GM18519 (cell line): ENCODE results near the gene CRKL.
"Not testable (repeated sequence)": the region's sequence is repeated elsewhere in the genome, so short reads cannot be mapped to it uniquely, and the experiment has no call there.

ENCODE experiments used
- ATAC-seq: cut with Tn5 transposase; IDR thresholded peaks from one replicate; pipeline ENCODE4 v1.9.1; 2021; ENCODE audit warnings: mild to moderate bottlenecking, moderate library complexity; ENCODE audit not compliant: unreplicated experiment, low FRiP score

CRKL gene

DNA sequence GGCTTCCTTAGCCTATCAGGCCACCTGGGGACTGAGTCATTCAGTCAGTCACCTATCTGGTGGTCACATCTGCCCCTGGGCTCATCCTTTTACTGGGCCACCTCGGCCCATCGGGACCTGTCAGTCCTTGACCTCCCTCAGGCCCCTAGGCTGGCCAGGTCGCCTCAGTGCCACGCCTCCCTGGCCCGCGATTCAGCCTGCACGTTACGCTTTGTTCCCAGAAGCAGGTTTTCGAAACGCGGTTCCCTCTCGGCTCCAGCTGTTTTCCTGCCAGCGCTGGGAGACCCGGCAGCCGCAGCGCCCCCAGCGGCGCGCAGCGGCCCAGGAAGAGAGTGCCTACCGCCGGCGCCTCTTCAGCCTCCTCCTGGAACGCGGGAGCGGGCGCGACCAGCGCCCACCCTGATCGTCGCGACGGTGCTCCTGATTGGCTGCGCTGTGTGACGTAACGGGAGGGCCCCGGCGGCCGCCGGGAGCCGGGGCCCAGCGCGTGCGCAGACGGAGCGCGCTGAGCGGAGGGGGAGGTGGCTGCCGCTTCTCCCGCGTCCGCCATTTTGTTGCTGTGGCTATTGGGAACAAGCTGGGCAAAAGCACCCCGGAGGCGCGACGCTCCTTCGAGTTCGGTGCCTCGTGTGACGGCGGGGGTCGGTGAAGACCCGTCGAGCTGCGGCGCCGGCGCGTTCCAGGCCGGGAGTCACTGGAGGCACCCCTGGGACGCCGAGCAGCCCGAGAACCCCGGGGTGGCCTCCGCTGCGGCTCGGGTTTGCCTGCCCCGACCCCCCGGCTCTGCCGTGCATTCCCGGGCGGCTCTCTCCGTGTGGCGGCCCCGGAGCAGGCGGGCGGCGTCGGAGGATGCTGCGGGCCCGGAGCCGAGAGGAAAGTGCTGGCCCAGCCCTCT is at the start of gene CRKL:
TSS of gene CRKL (plus strand) at position 492 of the 895 bp plus-strand sequence. CDS start 528 bp downstream, outside the sequence.
- ATAC-seq = peak; percentile 85

GRCh38 chr22:20868025-20868962 is 48.9 kb upstream of the CRKL start:
- no peak for ATAC-seq

GRCh38 chr22:20869234-20869633 is 48.0 kb upstream of the CRKL start:
- ATAC-seq = no peak

GRCh38 chr22:20873214-20873613 is 44.0 kb upstream of the CRKL start:
- no peak for ATAC-seq

GRCh38 chr22:20875296-20875695 is 41.9 kb upstream of the CRKL start:
- ATAC-seq = no peak

GRCh38 chr22:20877715-20878114 is 39.5 kb upstream of the CRKL start:
- ATAC-seq = no peak

DNA sequence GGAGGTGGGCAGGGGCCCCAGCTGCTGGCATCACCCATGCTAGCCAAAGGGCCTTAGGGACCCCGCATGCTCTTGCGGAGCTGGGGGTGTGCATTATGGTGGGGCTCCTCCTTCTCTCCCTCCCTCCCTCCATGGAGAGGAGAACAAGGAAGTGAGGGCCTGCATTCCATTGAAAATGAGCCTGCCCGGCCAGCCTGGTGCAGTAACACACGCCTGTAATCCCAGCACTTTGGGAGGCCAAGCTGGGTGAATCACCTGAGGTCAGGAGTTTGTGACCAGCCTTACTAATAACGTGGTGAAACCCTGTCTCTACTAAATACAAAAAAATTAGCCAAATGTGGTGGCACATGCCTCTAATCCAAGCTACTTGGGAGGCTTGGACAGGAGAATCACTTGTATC is 36.0 kb upstream of the CRKL start:
- no peak for ATAC-seq

- no peak for ATAC-seq
Observed at GRCh38 chr22:20881869-20882815, 35.1 kb upstream of the CRKL start.

GRCh38 chr22:20882855-20883254 is 34.4 kb upstream of the CRKL start:
- no peak for ATAC-seq

- no peak for ATAC-seq
Observed at GRCh38 chr22:20884454-20884853, 32.8 kb upstream of the CRKL start.

DNA sequence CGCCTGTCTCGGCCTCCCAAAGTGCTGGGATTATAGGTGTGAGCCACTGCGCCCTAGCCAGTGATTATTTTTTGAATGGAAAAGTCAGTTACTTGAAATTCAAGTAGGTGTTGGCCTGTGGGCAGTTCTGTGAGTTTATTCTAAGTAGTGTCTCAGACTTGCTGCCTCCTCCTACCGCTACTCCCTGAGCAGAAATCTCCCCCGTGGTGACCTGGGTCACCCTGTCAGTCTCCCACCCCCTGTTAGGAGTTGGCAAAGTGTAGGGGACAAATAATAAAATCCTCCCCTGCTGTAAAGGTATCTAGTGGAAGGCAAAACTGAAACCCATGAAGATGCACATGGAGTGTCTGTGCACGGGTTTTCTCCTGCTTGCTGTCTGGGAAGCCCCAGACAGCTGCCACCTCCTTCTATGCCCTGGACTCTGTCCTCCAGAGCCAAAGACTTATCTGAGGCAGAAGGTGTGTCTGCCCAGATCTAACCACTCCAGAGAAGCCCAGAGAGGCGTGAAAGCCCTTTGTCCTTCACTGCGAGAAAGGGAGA is 32.1 kb upstream of the CRKL start:
- no peak for ATAC-seq

DNA sequence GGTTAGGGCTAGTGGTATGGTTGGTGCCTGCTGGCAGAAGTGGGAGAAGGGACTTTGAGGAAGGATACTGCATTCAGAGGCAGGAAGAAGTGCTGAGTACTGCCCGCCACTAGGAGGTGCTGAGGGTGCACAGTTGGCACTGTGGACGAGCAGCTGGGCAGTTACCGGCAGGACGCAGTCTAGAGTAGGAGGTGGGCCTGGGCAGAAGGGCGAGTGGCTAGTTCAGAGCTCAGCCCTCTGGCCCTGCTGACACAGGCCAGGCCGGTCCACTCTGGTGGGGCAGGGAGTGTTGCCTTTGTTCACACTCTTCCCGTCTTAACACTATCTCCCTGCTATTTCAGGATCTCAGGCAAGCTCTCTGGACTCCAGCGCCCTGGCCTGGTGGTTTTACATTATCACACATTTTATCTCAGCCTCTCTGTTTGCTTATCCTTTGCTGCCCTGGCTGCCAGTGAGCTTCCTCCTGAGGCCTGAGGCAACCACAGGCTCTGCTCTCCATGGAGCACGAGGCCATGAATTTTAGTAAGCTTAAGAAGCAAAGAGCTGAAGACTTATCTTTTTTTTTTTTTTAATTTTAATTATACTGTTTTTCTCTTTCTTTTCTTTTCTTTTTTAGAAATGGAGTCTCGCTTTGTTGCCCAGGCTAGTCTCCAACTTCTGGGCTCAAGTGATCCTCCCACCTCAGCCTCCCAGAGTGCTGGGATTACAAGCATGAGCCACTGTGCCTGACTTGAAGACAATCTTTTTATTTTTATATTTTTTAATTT is 31.5 kb upstream of the CRKL start:
- no peak for ATAC-seq

DNA sequence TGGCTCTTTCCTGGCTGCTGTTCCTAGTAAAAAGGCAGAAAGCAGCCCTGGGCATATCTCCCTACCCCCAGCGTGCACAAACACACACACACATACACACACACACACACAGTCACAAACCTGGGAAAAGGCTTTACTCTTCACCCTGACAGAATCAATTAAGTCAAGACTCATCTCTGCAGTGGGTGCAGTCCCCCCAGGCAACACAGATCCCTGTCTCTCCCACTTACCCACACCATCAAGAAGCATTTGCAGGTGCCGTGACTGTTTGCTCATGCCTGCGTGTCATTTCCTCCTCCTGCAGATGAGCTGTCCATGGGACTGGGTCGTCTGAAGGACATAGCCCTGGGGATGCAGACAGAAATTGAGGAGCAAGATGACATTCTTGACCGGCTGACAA is 29.8 kb upstream of the CRKL start:
- ATAC-seq = no peak

GRCh38 chr22:20889025-20889704 is 28.0 kb upstream of the CRKL start:
- ATAC-seq = no peak

GRCh38 chr22:20889904-20890540 is 27.2 kb upstream of the CRKL start:
- no peak for ATAC-seq

GRCh38 chr22:20890975-20891374 is 26.2 kb upstream of the CRKL start:
- no peak for ATAC-seq

DNA sequence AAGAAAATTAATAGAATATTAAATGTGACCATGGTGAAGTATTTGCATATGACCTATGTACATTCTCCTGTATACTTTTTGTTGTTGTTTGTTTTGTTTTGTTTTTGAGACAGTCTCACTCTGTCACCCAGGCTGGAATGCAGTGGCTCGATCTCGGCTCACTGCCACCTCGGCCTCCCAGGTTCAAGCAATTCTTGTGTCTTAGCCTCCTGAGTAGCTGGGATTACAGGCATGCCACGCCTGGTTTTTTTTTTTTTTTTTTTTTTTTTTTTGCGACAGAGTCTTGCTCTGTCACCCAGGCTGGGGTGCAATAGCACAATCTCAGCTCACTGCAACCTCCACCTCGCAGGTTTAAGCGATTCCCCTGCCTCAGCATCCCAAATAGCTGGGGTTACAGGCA is 19.5 kb upstream of the CRKL start:
- not testable (repeated sequence) for ATAC-seq

DNA sequence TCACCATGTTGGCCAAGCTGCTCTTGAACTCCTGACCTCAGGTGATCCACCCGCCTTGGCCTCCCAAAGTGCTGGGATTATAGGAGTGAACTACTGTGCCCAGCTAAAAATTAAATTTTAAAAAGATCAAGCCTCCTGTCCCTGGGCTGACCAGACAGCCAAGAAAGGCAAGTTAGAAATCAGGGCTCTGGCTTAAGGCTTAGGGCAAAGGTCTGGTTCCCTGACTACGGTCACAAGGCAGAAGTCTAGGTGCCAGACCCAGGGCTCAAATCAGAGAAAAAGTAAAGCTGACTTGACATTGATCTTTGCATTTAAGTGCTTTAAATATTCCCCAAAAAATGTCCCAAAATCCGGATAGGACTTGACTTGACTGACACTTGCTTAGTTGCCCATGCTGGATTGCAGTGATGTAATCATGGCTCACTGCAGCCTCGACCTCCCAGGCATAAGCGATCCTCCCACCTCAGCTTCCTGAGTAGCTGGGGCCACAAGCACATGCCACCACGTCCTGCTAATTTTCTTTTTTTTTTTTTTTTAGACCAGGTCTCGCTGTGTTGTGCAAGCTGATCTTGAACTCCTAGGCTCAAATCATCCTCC is 17.3 kb upstream of the CRKL start:
- ATAC-seq = no peak
